Measurements from ENCODE around the gene POLR1D.

DNA sequence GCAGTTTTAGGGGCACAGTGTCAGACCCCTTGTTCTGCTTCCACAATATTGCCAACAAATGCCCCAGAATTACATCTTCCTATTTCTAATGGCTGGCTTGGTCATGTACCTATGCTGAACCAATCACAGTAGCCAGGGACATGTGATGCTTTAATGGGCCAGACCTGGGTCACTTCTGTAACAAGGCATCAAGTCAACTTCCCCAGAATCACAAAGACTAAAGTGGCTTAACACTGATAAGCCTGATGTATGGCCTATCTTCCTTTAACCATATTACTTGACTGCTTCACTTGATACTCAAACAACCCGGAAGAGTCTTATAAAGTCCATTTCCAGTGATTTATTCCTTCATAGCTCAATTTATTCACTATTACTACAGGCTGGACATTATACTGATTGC is 21.0 kb upstream of the POLR1D start:
- TF ChIP-seq POLR2A (IDR thresholded peaks at IDR 0.05), result no peak
- TF ChIP-seq, protein P1, sequence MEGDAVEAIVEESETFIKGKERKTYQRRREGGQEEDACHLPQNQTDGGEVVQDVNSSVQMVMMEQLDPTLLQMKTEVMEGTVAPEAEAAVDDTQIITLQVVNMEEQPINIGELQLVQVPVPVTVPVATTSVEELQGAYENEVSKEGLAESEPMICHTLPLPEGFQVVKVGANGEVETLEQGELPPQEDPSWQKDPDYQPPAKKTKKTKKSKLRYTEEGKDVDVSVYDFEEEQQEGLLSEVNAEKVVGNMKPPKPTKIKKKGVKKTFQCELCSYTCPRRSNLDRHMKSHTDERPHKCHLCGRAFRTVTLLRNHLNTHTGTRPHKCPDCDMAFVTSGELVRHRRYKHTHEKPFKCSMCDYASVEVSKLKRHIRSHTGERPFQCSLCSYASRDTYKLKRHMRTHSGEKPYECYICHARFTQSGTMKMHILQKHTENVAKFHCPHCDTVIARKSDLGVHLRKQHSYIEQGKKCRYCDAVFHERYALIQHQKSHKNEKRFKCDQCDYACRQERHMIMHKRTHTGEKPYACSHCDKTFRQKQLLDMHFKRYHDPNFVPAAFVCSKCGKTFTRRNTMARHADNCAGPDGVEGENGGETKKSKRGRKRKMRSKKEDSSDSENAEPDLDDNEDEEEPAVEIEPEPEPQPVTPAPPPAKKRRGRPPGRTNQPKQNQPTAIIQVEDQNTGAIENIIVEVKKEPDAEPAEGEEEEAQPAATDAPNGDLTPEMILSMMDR (IDR thresholded peaks at IDR 0.05), result no peak
